ENCODE data around the gene ZNF548.

Gene ZNF548

GRCh38 chr19:57389730-57390598 lies at the start of gene ZNF548:
ZNF548 (plus strand) TSS chr19:57389854; CDS start chr19:57390100, 246 bp downstream.
- Histone ChIP-seq H3K4me1 (ENCODE audit: control insufficient read depth, insufficient read depth, low read length, unreplicated experiment) (no peaks in the 10 kb centered on the region), H3K4me3 (ENCODE audit: low read depth, low read length) (peak within 1 kb of the TSS; percentile 98), H3K27me3 (ENCODE audit: insufficient read depth, low read length) (no peaks in the 10 kb centered on the region), H3K27ac (ENCODE audit: low read depth, low read length) (peak within 1 kb of the TSS; percentile 90), H2AFZ (ENCODE audit: low read length, unreplicated experiment) (peak within 1 kb of the TSS; percentile 97), H3K36me3 (ENCODE audit: insufficient read depth, low read length) (peaks cover 9% of the 10 kb centered on the region; the same call in 1 of the 2 replicates), H3K79me2 (ENCODE audit: control insufficient read depth, insufficient read depth, low read length, unreplicated experiment) (peaks cover 29% of the 10 kb centered on the region)

DNA sequence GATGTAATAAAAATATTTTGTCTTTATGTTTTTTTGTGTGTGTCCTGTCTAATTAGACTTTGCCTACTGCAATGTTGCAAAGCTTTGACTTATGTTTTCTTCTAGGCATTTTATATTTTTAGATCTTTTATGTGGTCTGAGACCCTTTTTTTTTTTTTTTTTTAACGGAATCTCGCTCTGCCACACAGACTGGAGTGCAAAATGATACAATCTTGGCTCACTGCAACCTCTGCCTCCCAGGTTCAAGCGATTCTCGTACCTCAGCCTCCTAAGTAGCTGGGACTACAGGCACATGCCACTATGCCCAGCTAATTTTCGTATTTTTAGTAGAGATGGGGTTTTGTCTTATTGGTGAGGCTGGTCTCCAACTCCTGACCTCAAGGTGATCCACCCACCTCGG lies 47.1 kb upstream of the ZNF548 start:
- H3K27me3 ChIP-seq (ENCODE audit: insufficient read depth, low read length): no peaks in the 10 kb centered on the region
- H2AFZ ChIP-seq (ENCODE audit: low read length, unreplicated experiment): no peak overlapping the region
- H3K4me3 ChIP-seq (ENCODE audit: low read depth, low read length): no peak overlapping the region
- H3K4me1 ChIP-seq (ENCODE audit: control insufficient read depth, insufficient read depth, low read length, unreplicated experiment): no peaks in the 10 kb centered on the region
- H3K36me3 ChIP-seq (ENCODE audit: insufficient read depth, low read length): no peaks in the 10 kb centered on the region
- H3K27ac ChIP-seq (ENCODE audit: low read depth, low read length): no peak overlapping the region
- no peaks in the 10 kb centered on the region for H3K79me2 ChIP-seq (ENCODE audit: control insufficient read depth, insufficient read depth, low read length, unreplicated experiment)

DNA sequence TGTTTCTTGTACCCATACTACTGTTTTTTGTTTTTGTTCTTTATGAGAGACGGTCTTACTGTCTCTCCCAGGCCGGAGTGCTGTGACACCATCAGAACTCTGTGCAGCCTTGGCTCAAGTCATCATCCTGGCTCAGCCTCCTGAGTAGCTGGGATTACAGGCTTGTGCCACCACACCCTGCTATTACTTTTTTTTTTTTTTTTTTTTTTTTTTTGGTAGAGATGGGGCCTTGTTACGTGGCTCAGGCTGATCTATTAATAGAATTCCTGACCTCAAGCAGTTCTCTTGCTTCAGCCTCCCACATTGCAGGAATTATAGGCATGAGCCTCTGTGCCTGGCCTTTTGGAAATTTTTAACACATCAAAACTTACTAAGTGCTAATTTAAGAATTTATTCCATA lies 41.5 kb upstream of the ZNF548 start:
- Histone ChIP-seq H3K36me3 (ENCODE audit: insufficient read depth, low read length) (no peaks in the 10 kb centered on the region), H3K4me3 (ENCODE audit: low read depth, low read length) (no peak overlapping the region), H2AFZ (ENCODE audit: low read length, unreplicated experiment) (no peak overlapping the region), H3K79me2 (ENCODE audit: control insufficient read depth, insufficient read depth, low read length, unreplicated experiment) (peaks cover 20% of the 10 kb centered on the region), H3K27ac (ENCODE audit: low read depth, low read length) (no peak overlapping the region), H3K27me3 (ENCODE audit: insufficient read depth, low read length) (no peaks in the 10 kb centered on the region), H3K4me1 (ENCODE audit: control insufficient read depth, insufficient read depth, low read length, unreplicated experiment) (peaks cover 6% of the 10 kb centered on the region)

GRCh38 chr19:57350877-57351805 lies 38.5 kb upstream of the ZNF548 start, which contains the start of gene ZNF304:
ZNF304 (plus strand) TSS chr19:57351271; CDS start chr19:57351665, 394 bp downstream.
- Histone ChIP-seq H3K4me1 (ENCODE audit: control insufficient read depth, insufficient read depth, low read length, unreplicated experiment) (peaks cover 6% of the 10 kb centered on the region), H3K79me2 (ENCODE audit: control insufficient read depth, insufficient read depth, low read length, unreplicated experiment) (peaks cover 31% of the 10 kb centered on the region), H3K27me3 (ENCODE audit: insufficient read depth, low read length) (no peaks in the 10 kb centered on the region), H3K27ac (ENCODE audit: low read depth, low read length) (no peak within 1 kb of the TSS), H3K4me3 (ENCODE audit: low read depth, low read length) (peak within 1 kb of the TSS; percentile 90), H2AFZ (ENCODE audit: low read length, unreplicated experiment) (peak within 1 kb of the TSS; percentile 72), H3K36me3 (ENCODE audit: insufficient read depth, low read length) (peaks cover 14% of the 10 kb centered on the region)

GRCh38 chr19:57351867-57352266 lies 37.8 kb upstream of the ZNF548 start:
- H3K27ac ChIP-seq (ENCODE audit: low read depth, low read length): no peak overlapping the region
- H3K4me1 ChIP-seq (ENCODE audit: control insufficient read depth, insufficient read depth, low read length, unreplicated experiment): peaks cover 6% of the 10 kb centered on the region

GRCh38 chr19:57355916-57356315 lies 33.7 kb upstream of the ZNF548 start:
- H3K79me2 ChIP-seq (ENCODE audit: control insufficient read depth, insufficient read depth, low read length, unreplicated experiment): peaks cover 31% of the 10 kb centered on the region
- H3K4me1 ChIP-seq (ENCODE audit: control insufficient read depth, insufficient read depth, low read length, unreplicated experiment): peaks cover 6% of the 10 kb centered on the region
- H3K27me3 ChIP-seq (ENCODE audit: insufficient read depth, low read length): no peaks in the 10 kb centered on the region
- no peak overlapping the region for H2AFZ ChIP-seq (ENCODE audit: low read length, unreplicated experiment)
- H3K27ac ChIP-seq (ENCODE audit: low read depth, low read length): no peak overlapping the region
- H3K36me3 ChIP-seq (ENCODE audit: insufficient read depth, low read length): peaks cover 37% of the 10 kb centered on the region
- no peak overlapping the region for H3K4me3 ChIP-seq (ENCODE audit: low read depth, low read length)

More at GRCh38 chr19:57351867-57352266, 37.8 kb upstream of the ZNF548 start:
- peak overlapping the region; percentile 90 for H3K4me3 ChIP-seq (ENCODE audit: low read depth, low read length)
- H3K79me2 ChIP-seq (ENCODE audit: control insufficient read depth, insufficient read depth, low read length, unreplicated experiment): peaks cover 31% of the 10 kb centered on the region
- H2AFZ ChIP-seq (ENCODE audit: low read length, unreplicated experiment): no peak overlapping the region
- peaks cover 21% of the 10 kb centered on the region for H3K36me3 ChIP-seq (ENCODE audit: insufficient read depth, low read length)
- H3K27me3 ChIP-seq (ENCODE audit: insufficient read depth, low read length): no peaks in the 10 kb centered on the region

GRCh38 chr19:57357406-57357805 lies 32.2 kb upstream of the ZNF548 start:
- H3K27ac ChIP-seq (ENCODE audit: low read depth, low read length): no peak overlapping the region
- no peak overlapping the region for H3K4me3 ChIP-seq (ENCODE audit: low read depth, low read length)
- H3K36me3 ChIP-seq (ENCODE audit: insufficient read depth, low read length): peaks cover 37% of the 10 kb centered on the region
- H3K79me2 ChIP-seq (ENCODE audit: control insufficient read depth, insufficient read depth, low read length, unreplicated experiment): peaks cover 18% of the 10 kb centered on the region
- H3K27me3 ChIP-seq (ENCODE audit: insufficient read depth, low read length): no peaks in the 10 kb centered on the region
- H3K4me1 ChIP-seq (ENCODE audit: control insufficient read depth, insufficient read depth, low read length, unreplicated experiment): peaks cover 2% of the 10 kb centered on the region
- no peak overlapping the region for H2AFZ ChIP-seq (ENCODE audit: low read length, unreplicated experiment)

- no peak overlapping the region for H2AFZ ChIP-seq (ENCODE audit: low read length, unreplicated experiment)
- H3K36me3 ChIP-seq (ENCODE audit: insufficient read depth, low read length): peaks cover 37% of the 10 kb centered on the region
- H3K27me3 ChIP-seq (ENCODE audit: insufficient read depth, low read length): no peaks in the 10 kb centered on the region
- peaks cover 3% of the 10 kb centered on the region for H3K4me1 ChIP-seq (ENCODE audit: control insufficient read depth, insufficient read depth, low read length, unreplicated experiment)
- no peak overlapping the region for H3K4me3 ChIP-seq (ENCODE audit: low read depth, low read length)
- H3K27ac ChIP-seq (ENCODE audit: low read depth, low read length): no peak overlapping the region
- H3K79me2 ChIP-seq (ENCODE audit: control insufficient read depth, insufficient read depth, low read length, unreplicated experiment): peaks cover 5% of the 10 kb centered on the region
Observed at GRCh38 chr19:57359300-57359699, 30.4 kb upstream of the ZNF548 start.

DNA sequence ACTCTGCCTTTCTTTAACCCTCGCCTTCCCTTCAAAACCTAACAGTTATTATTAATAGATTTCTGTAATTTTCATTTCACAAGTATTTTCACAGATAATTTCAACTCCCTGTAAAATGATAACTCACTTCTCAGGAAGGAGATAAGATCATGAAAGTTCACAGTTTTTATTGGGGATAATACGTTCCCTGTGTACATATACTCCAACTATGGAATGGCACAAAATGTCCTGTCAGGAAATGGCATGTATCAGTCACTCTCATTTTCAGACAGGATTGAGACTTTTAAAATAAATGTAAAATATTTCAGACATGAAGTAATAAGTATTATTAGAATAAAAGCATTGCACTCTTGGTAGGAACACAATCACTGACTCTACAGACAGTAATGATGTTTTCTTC lies 27.2 kb upstream of the ZNF548 start:
- peaks cover 9% of the 10 kb centered on the region for H3K79me2 ChIP-seq (ENCODE audit: control insufficient read depth, insufficient read depth, low read length, unreplicated experiment)
- peak overlapping the region; percentile 79 for H3K27ac ChIP-seq (ENCODE audit: low read depth, low read length)
- peak overlapping the region; percentile 64 for H2AFZ ChIP-seq (ENCODE audit: low read length, unreplicated experiment)
- peaks cover 4% of the 10 kb centered on the region for H3K4me1 ChIP-seq (ENCODE audit: control insufficient read depth, insufficient read depth, low read length, unreplicated experiment)
- peak overlapping the region; percentile 89 for H3K4me3 ChIP-seq (ENCODE audit: low read depth, low read length)
- H3K27me3 ChIP-seq (ENCODE audit: insufficient read depth, low read length): no peaks in the 10 kb centered on the region
- peaks cover 10% of the 10 kb centered on the region for H3K36me3 ChIP-seq (ENCODE audit: insufficient read depth, low read length)

- Histone ChIP-seq H3K4me1 (ENCODE audit: control insufficient read depth, insufficient read depth, low read length, unreplicated experiment) (peaks cover 4% of the 10 kb centered on the region), H3K36me3 (ENCODE audit: insufficient read depth, low read length) (peaks cover 5% of the 10 kb centered on the region; the same call in 1 of the 2 replicates), H2AFZ (ENCODE audit: low read length, unreplicated experiment) (peak within 1 kb of the TSS; percentile 75), H3K79me2 (ENCODE audit: control insufficient read depth, insufficient read depth, low read length, unreplicated experiment) (peaks cover 9% of the 10 kb centered on the region), H3K27me3 (ENCODE audit: insufficient read depth, low read length) (no peaks in the 10 kb centered on the region), H3K27ac (ENCODE audit: low read depth, low read length) (peak within 1 kb of the TSS; percentile 79), H3K4me3 (ENCODE audit: low read depth, low read length) (peak within 1 kb of the TSS; percentile 89)
Observed at GRCh38 chr19:57362997-57363687, 26.5 kb upstream of the ZNF548 start, which contains the start of the genes TRAPPC2B and ZNF547. TRAPPC2B (plus strand) TSS chr19:57363551; CDS start chr19:57364834, 1,283 bp downstream. ZNF547 (plus strand) TSS chr19:57363551; CDS start chr19:57368556, 5,005 bp downstream.

Data from ACC112 (cell line).